Measurements from ENCODE around the gene CCDC57. TPM values are rescaled to one million over a fixed set of nuclear protein-coding genes. Genes with fewer than 3 reads are reported as not detected.

Gene CCDC57
- total RNA-seq, 4 donors from 2014 or later, result 14.8 to 32.0 (median 21.9) TPM

DNA sequence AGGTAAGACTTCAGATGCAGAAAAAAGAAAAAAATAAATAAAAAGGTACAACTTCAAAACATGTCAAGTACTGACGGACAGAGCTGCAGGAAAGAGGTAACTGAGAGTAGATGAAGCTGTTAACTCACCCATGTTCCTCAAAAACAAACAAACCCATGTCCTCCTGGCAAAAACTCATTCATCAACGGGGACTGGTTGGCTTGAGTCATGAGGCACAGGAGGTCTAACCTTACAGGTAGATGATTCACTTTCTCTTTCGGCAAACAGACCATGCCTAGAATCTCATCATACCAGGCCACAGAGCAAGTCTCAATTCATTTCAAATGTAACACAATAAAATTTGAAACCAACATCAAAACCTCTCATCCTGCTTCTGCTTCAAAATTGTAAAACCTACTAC, 102.3 kb downstream of the CCDC57 start:
- DNase-seq (ENCODE audit: low spot score) (no peak), ATAC-seq (ENCODE audit: low FRiP score) (no peak)
- no peak for TF ChIP-seq CTCF (IDR thresholded peaks at IDR 0.05)

GRCh38 chr17:82108961-82109475, 103.6 kb downstream of the CCDC57 start:
- ATAC-seq (ENCODE audit: low FRiP score) (no peak), DNase-seq (ENCODE audit: low spot score) (no peak)
- TF ChIP-seq CTCF (IDR thresholded peaks at IDR 0.05), result no peak

DNA sequence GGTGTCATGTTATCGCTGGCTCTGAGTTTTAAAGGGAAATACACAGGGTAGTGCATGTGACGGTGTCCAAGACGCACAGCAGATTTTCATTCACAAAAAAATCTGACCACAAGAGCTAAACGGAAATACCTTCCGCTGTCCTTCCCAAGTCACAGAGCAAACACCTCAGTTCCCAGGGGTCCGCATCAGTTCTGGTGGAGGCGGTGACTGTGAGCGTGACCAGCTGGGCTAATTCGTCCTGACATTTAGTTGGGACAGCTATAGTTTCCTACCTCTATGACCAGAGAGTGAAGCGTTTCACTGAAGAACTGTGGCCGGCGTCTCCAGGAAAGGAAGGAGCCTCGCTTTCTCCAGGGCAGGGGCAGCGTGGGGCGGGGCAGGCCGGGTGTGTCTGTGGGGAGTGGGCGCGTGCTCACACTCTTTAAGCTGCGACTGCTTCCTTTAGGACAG, 104.1 kb downstream of the CCDC57 start:
- ATAC-seq (ENCODE audit: low FRiP score) (no peak), DNase-seq (ENCODE audit: low spot score) (no peak)
- TF ChIP-seq CTCF (IDR thresholded peaks at IDR 0.05), result no peak

DNA sequence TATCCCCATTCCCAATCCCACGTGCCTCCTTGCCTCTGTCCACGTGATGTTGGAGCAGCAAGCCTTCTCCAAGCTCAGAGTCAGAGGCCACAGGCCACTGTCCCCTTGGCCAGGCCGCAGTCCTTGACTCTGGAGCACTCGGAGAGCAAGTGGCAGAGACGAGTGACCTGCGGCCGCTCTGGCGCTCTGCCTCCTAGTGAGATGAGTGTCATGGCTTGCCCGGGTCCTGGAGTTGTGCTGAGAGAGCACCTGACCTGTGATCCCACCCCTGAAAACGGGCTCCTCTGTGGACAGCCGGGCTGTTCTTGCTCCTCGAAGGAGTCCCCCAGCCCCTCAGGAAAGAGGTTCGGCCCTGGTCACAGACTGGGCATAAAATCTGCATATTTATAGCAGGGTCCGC, 104.6 kb downstream of the CCDC57 start:
- ATAC-seq (ENCODE audit: low FRiP score) (no peak), DNase-seq (ENCODE audit: low spot score) (no peak)
- TF ChIP-seq CTCF (IDR thresholded peaks at IDR 0.05), result no peak

DNA sequence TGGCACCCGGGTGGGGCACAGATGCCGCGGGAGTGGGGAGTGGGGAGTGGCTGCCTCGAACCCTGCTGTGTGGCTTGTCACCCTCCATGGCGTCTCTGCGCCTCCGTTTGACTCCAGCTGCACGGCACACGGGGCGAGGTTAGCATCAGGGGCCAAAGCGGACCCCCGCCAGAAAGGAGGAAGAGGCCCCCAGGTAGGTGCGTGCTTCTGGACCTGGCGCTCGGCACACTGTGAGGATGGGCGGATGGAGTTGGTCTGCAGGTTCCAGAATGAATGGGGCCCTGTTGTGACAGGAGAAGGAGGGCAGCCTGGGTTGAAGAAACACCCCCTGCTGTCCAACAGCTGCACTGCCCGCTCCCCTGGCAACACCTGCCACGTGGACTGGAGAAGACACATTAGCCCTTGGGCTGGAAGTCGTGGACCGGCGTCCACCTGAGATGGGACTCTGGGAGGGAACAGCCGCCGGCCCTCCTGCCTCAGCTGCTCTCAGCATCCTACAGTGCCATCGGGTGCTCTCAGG, 105.2 kb downstream of the CCDC57 start:
- DNase-seq (ENCODE audit: low spot score) (no peak), ATAC-seq (ENCODE audit: low FRiP score) (no peak)
- TF ChIP-seq CTCF (IDR thresholded peaks at IDR 0.05), result no peak

- DNase-seq (ENCODE audit: low spot score) (no peak), ATAC-seq (ENCODE audit: low FRiP score) (no peak)
- no peak for TF ChIP-seq CTCF (IDR thresholded peaks at IDR 0.05)
These were observed 105.8 kb downstream of the CCDC57 start for GRCh38 chr17:82106688-82107305.
